ENCODE data around the gene VAV2.

DNA sequence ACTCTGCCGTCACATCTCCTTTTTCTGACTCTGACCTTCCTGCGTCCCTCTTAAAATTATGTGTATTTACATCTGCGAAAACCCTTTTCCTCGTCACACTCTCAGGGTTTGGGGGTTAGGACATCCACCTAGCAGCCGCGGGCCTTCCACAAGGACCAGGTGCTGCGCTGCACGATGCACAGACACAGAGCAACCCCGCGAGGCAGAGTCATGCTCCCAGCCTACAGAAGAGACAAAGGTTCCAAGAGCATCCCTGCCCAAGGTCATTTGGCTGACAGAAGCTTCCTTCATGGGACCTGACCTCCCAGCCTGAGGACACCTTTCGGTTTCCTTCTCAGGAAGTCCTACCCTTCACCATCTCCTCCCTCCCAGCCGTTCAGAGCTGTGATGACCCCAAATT is 135.3 kb downstream of the VAV2 start:
- TF ChIP-seq, protein P1, sequence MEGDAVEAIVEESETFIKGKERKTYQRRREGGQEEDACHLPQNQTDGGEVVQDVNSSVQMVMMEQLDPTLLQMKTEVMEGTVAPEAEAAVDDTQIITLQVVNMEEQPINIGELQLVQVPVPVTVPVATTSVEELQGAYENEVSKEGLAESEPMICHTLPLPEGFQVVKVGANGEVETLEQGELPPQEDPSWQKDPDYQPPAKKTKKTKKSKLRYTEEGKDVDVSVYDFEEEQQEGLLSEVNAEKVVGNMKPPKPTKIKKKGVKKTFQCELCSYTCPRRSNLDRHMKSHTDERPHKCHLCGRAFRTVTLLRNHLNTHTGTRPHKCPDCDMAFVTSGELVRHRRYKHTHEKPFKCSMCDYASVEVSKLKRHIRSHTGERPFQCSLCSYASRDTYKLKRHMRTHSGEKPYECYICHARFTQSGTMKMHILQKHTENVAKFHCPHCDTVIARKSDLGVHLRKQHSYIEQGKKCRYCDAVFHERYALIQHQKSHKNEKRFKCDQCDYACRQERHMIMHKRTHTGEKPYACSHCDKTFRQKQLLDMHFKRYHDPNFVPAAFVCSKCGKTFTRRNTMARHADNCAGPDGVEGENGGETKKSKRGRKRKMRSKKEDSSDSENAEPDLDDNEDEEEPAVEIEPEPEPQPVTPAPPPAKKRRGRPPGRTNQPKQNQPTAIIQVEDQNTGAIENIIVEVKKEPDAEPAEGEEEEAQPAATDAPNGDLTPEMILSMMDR (IDR thresholded peaks at IDR 0.05): no peak
- no peak for TF ChIP-seq POLR2A (IDR thresholded peaks at IDR 0.05)
